GM18519 (cell line): ENCODE results near the gene SEZ6.

Experiments
- ATAC-seq: cut with Tn5 transposase; IDR thresholded peaks from one replicate; pipeline ENCODE4 v1.9.1; 2021; ENCODE audit warnings: mild to moderate bottlenecking, moderate library complexity; ENCODE audit not compliant: unreplicated experiment, low FRiP score

SEZ6 gene

GRCh38 chr17:28958820-28959455 is 46.9 kb downstream of the SEZ6 start:
- no peak for ATAC-seq

- ATAC-seq, result no peak
Observed at GRCh38 chr17:28957992-28958355, 47.9 kb downstream of the SEZ6 start.

- no peak for ATAC-seq
Observed at GRCh38 chr17:28957277-28957991, 48.4 kb downstream of the SEZ6 start.

GRCh38 chr17:28956861-28957260 is 49.0 kb downstream of the SEZ6 start:
- no peak for ATAC-seq

- ATAC-seq, result no peak
Observed at GRCh38 chr17:28956112-28956511, 49.7 kb downstream of the SEZ6 start.

GRCh38 chr17:28955408-28955807 is 50.4 kb downstream of the SEZ6 start:
- ATAC-seq, result no peak

GRCh38 chr17:28954886-28955285 is 50.9 kb downstream of the SEZ6 start:
- ATAC-seq, result no peak

- no peak for ATAC-seq
Observed at GRCh38 chr17:28953444-28954118, 52.3 kb downstream of the SEZ6 start.

GRCh38 chr17:28951991-28952975 is 53.5 kb downstream of the SEZ6 start:
- peak; percentile 45 for ATAC-seq

GRCh38 chr17:28951428-28951990 is 54.3 kb downstream of the SEZ6 start, which contains the start of gene PHF12:
Gene PHF12, minus strand, starts transcription at chr17:28951518. Its CDS starts 558 bp downstream, at chr17:28950960.
- ATAC-seq, result peak; percentile 60

- no peak for ATAC-seq
Observed at GRCh38 chr17:28950752-28951427, 54.9 kb downstream of the SEZ6 start.

GRCh38 chr17:28950017-28950751 is 55.6 kb downstream of the SEZ6 start:
- no peak for ATAC-seq

GRCh38 chr17:28949185-28950016 is 56.4 kb downstream of the SEZ6 start:
- no peak for ATAC-seq

- no peak for ATAC-seq
Observed at GRCh38 chr17:28948873-28949184, 57.0 kb downstream of the SEZ6 start.

GRCh38 chr17:28948342-28948741 is 57.5 kb downstream of the SEZ6 start:
- no peak for ATAC-seq

- no peak for ATAC-seq
Observed at GRCh38 chr17:28947639-28948038, 58.2 kb downstream of the SEZ6 start.

GRCh38 chr17:28946239-28946638 is 59.6 kb downstream of the SEZ6 start:
- no peak for ATAC-seq
